Measurements from ENCODE around the gene PODXL2.
"Not testable (repeated sequence)": the region's sequence is repeated elsewhere in the genome, so short reads cannot be mapped to it uniquely, and the experiment has no call there.

PODXL2 gene

GRCh38 chr3:127694467-127695215 lies 65.7 kb downstream of the PODXL2 start:
- H3K4me1 ChIP-seq (ENCODE audit: control insufficient read depth, insufficient read depth, low read length, poor library complexity, severe bottlenecking) = no peaks in the 10 kb centered on the region
- H3K36me3 ChIP-seq (ENCODE audit: control insufficient read depth, insufficient read depth, low read length) = no peaks in the 10 kb centered on the region
- no peaks in the 10 kb centered on the region for H3K27me3 ChIP-seq (replicated peaks; ENCODE audit: control insufficient read depth, insufficient read depth, low read length, poor library complexity, severe bottlenecking)
- no peak overlapping the region for H3K4me3 ChIP-seq (ENCODE audit: insufficient read depth, low read depth, low read length, poor library complexity, severe bottlenecking)
- no peak overlapping the region for H3K27ac ChIP-seq (ENCODE audit: insufficient read depth, low read length, poor library complexity, severe bottlenecking)
- H3K9me3 ChIP-seq (ENCODE audit: control insufficient read depth, low read length) = no peaks in the 10 kb centered on the region
- peak in 1 of 3 donors; percentile 32 for DNase-seq

DNA sequence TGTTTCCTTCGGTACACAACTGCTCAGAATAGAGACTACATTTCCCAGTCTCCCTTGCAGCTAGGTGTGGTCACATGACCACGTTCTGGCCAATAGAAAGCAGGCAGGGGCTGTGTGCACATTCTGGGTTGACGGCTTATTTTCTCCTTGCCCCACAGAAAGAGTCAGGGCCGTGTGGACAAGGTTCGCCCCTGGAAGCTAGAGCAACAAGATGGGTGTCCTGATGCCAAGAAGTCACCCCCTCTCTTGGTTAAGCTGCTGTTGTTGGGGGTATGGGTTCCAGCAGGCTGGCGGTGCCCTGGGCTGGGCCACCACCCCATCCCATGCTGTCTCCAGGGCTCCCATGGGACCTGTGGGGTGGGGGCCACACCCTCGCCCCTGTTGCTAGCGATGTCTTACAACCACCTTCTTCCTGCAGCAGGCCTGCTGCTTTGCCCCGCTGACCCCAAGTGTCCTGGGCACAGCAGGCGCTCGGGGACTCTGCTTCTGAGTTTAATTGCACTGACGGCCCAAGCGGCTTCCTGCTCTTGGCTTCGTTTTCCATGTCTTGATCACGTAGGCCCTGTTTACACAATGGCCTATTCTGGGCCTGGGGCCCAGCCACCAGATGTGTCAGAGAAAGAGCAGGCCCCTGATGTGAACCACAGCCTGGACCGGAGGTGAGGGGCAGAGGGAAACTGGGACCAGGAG lies 68.7 kb downstream of the PODXL2 start:
- DNase-seq = peak in 2 of 3 donors; percentile 24 to 27
- no peak overlapping the region for H3K4me3 ChIP-seq (ENCODE audit: insufficient read depth, low read depth, low read length, poor library complexity, severe bottlenecking)
- H3K27me3 ChIP-seq (replicated peaks; ENCODE audit: control insufficient read depth, insufficient read depth, low read length, poor library complexity, severe bottlenecking) = no peaks in the 10 kb centered on the region
- no peaks in the 10 kb centered on the region for H3K36me3 ChIP-seq (ENCODE audit: control insufficient read depth, insufficient read depth, low read length)
- H3K9me3 ChIP-seq (ENCODE audit: control insufficient read depth, low read length) = no peaks in the 10 kb centered on the region
- no peaks in the 10 kb centered on the region for H3K4me1 ChIP-seq (ENCODE audit: control insufficient read depth, insufficient read depth, low read length, poor library complexity, severe bottlenecking)
- H3K27ac ChIP-seq (ENCODE audit: insufficient read depth, low read length, poor library complexity, severe bottlenecking) = no peak overlapping the region

DNA sequence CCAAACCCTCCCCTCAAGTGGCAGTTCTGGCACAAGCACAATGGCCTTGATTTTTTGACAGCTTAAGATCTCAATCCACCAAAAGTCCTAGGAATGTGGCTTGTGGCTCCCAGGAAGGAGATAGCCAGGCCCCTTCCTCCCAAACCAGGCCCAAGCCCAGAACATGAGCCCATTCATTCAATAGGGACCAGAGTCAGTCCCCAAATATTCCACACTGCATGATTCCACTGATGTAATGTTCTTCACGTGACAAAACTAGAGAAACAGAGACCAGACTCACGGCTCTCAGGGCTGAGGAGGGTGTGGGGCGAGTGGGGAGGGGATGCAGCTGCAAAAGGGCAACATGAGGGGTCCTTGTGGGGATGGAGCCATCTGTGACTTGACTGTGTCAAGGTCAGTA lies 69.3 kb downstream of the PODXL2 start:
- H3K27ac ChIP-seq (ENCODE audit: insufficient read depth, low read length, poor library complexity, severe bottlenecking) = no peak overlapping the region
- no peaks in the 10 kb centered on the region for H3K36me3 ChIP-seq (ENCODE audit: control insufficient read depth, insufficient read depth, low read length)
- DNase-seq = no peak
- no peaks in the 10 kb centered on the region for H3K4me1 ChIP-seq (ENCODE audit: control insufficient read depth, insufficient read depth, low read length, poor library complexity, severe bottlenecking)
- no peak overlapping the region for H3K4me3 ChIP-seq (ENCODE audit: insufficient read depth, low read depth, low read length, poor library complexity, severe bottlenecking)
- no peaks in the 10 kb centered on the region for H3K27me3 ChIP-seq (replicated peaks; ENCODE audit: control insufficient read depth, insufficient read depth, low read length, poor library complexity, severe bottlenecking)
- no peaks in the 10 kb centered on the region for H3K9me3 ChIP-seq (ENCODE audit: control insufficient read depth, low read length)

DNA sequence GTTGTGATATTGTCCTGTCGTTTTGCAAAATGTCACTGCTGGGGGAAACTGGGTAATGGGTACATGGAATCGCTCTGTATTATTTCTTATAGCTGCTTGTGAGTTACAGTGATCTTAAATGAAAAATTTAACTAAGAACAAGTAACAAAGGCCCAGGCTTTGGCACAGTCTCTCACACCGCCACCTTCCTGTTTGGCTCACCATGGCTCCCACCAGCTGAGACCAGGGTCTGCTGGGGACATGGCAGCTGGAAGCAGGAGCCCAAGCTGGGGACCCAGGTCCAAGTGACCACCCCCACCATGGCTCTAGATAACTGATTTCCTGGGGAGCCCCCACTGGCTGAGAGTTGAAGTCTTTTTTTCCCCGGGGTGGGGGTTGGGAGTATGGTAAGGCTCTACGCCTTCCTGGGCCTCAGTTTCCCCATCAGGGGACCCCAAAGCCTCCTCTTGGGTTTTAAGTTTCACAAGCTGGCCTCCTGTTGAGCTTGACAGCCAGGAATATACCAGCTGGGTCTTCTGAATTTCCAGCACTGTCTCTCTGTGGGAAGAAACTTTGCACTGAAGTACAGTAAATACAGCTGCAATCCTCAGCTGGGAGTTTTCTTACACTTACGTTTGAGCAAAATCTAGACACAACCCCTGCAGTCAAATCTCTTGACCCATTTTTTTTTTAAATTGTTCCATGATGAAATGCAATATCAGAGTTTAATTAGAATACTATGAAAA lies 69.9 kb downstream of the PODXL2 start:
- Histone ChIP-seq H3K9me3 (ENCODE audit: control insufficient read depth, low read length) (no peaks in the 10 kb centered on the region), H3K36me3 (ENCODE audit: control insufficient read depth, insufficient read depth, low read length) (no peaks in the 10 kb centered on the region), H3K27me3 (replicated peaks; ENCODE audit: control insufficient read depth, insufficient read depth, low read length, poor library complexity, severe bottlenecking) (no peaks in the 10 kb centered on the region), H3K27ac (ENCODE audit: insufficient read depth, low read length, poor library complexity, severe bottlenecking) (no peak overlapping the region), H3K4me1 (ENCODE audit: control insufficient read depth, insufficient read depth, low read length, poor library complexity, severe bottlenecking) (no peaks in the 10 kb centered on the region), H3K4me3 (ENCODE audit: insufficient read depth, low read depth, low read length, poor library complexity, severe bottlenecking) (no peak overlapping the region)
- DNase-seq = no peak

GRCh38 chr3:127699416-127700300 lies 70.7 kb downstream of the PODXL2 start:
- no peak overlapping the region for H3K4me3 ChIP-seq (ENCODE audit: insufficient read depth, low read depth, low read length, poor library complexity, severe bottlenecking)
- no peaks in the 10 kb centered on the region for H3K4me1 ChIP-seq (ENCODE audit: control insufficient read depth, insufficient read depth, low read length, poor library complexity, severe bottlenecking)
- DNase-seq = no peak
- no peak overlapping the region for H3K27ac ChIP-seq (ENCODE audit: insufficient read depth, low read length, poor library complexity, severe bottlenecking)
- no peaks in the 10 kb centered on the region for H3K27me3 ChIP-seq (replicated peaks; ENCODE audit: control insufficient read depth, insufficient read depth, low read length, poor library complexity, severe bottlenecking)
- no peaks in the 10 kb centered on the region for H3K36me3 ChIP-seq (ENCODE audit: control insufficient read depth, insufficient read depth, low read length)
- H3K9me3 ChIP-seq (ENCODE audit: control insufficient read depth, low read length) = no peaks in the 10 kb centered on the region

GRCh38 chr3:127700406-127700805 lies 71.4 kb downstream of the PODXL2 start:
- Histone ChIP-seq H3K4me3 (ENCODE audit: insufficient read depth, low read depth, low read length, poor library complexity, severe bottlenecking) (no peak overlapping the region), H3K36me3 (ENCODE audit: control insufficient read depth, insufficient read depth, low read length) (no peaks in the 10 kb centered on the region), H3K4me1 (ENCODE audit: control insufficient read depth, insufficient read depth, low read length, poor library complexity, severe bottlenecking) (no peaks in the 10 kb centered on the region), H3K27me3 (replicated peaks; ENCODE audit: control insufficient read depth, insufficient read depth, low read length, poor library complexity, severe bottlenecking) (no peaks in the 10 kb centered on the region), H3K9me3 (ENCODE audit: control insufficient read depth, low read length) (no peaks in the 10 kb centered on the region), H3K27ac (ENCODE audit: insufficient read depth, low read length, poor library complexity, severe bottlenecking) (no peak overlapping the region)
- DNase-seq = no peak

DNA sequence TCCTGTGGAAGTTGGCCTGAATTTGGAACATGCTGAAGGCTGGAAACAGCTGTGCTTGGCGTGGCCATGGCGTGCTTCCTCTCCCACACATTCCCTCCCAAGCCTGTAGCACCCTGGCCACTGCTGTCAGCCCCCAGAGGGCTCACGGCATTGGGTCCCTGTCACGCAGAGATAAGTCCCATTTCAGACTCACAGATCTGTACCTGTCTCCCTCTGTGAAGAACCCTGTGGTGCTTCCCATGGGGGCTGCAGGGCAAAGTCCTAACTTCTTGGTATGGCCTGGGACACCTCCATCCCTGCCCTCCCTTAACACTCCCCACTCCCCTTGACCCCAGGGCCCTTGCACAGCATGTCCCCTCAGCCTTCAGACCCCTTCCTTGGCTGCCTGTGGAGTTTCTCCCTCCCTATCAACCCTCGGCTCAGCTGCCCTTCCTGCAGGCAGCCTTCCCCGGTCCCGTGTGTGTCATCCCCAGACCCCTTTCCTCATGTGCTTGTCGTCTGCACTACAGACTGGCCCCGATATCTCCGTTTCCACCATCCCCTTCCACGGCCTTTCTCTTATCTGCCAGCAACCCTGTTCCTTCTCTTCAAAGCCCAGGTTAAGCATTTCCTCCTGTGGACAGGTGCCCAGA lies 72.4 kb downstream of the PODXL2 start:
- Histone ChIP-seq H3K4me3 (ENCODE audit: insufficient read depth, low read depth, low read length, poor library complexity, severe bottlenecking) (no peak overlapping the region), H3K36me3 (ENCODE audit: control insufficient read depth, insufficient read depth, low read length) (no peaks in the 10 kb centered on the region), H3K4me1 (ENCODE audit: control insufficient read depth, insufficient read depth, low read length, poor library complexity, severe bottlenecking) (no peaks in the 10 kb centered on the region), H3K27me3 (replicated peaks; ENCODE audit: control insufficient read depth, insufficient read depth, low read length, poor library complexity, severe bottlenecking) (no peaks in the 10 kb centered on the region), H3K9me3 (ENCODE audit: control insufficient read depth, low read length) (no peaks in the 10 kb centered on the region), H3K27ac (ENCODE audit: insufficient read depth, low read length, poor library complexity, severe bottlenecking) (no peak overlapping the region)
- DNase-seq = no peak

DNA sequence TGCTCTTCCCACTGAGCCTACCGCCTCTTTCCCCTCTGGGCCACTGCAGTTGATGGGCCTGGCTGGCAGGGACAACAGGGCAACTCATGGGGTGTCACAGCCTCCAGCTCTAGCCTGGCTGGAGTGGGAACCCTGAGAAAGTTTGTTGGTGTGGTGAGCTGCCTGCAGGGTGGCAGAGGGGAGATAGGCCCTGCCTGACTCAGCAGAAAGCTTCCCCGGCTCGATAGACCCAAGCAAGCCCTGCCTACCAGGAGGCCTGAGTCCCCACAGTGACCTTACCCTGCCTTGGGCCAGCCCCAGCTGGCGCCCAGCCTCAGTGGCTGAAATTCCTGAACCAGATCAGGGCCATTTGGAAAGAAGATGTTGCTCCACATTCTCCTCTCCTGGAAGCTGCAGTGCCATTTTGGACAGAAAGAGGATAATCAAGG lies 73.2 kb downstream of the PODXL2 start:
- H3K4me1 ChIP-seq (ENCODE audit: control insufficient read depth, insufficient read depth, low read length, poor library complexity, severe bottlenecking) = no peaks in the 10 kb centered on the region
- no peak for DNase-seq
- no peak overlapping the region for H3K27ac ChIP-seq (ENCODE audit: insufficient read depth, low read length, poor library complexity, severe bottlenecking)
- H3K27me3 ChIP-seq (replicated peaks; ENCODE audit: control insufficient read depth, insufficient read depth, low read length, poor library complexity, severe bottlenecking) = no peaks in the 10 kb centered on the region
- H3K36me3 ChIP-seq (ENCODE audit: control insufficient read depth, insufficient read depth, low read length) = no peaks in the 10 kb centered on the region
- no peak overlapping the region for H3K4me3 ChIP-seq (ENCODE audit: insufficient read depth, low read depth, low read length, poor library complexity, severe bottlenecking)
- H3K9me3 ChIP-seq (ENCODE audit: control insufficient read depth, low read length) = no peaks in the 10 kb centered on the region

- H3K4me1 ChIP-seq (ENCODE audit: control insufficient read depth, insufficient read depth, low read length, poor library complexity, severe bottlenecking); H3K9me3 ChIP-seq (ENCODE audit: control insufficient read depth, low read length); H3K27ac ChIP-seq (ENCODE audit: insufficient read depth, low read length, poor library complexity, severe bottlenecking); H3K36me3 ChIP-seq (ENCODE audit: control insufficient read depth, insufficient read depth, low read length); H3K4me3 ChIP-seq (ENCODE audit: insufficient read depth, low read depth, low read length, poor library complexity, severe bottlenecking); DNase-seq; H3K27me3 ChIP-seq (replicated peaks; ENCODE audit: control insufficient read depth, insufficient read depth, low read length, poor library complexity, severe bottlenecking): not testable (repeated sequence)
These were observed 75.9 kb downstream of the PODXL2 start for GRCh38 chr3:127704840-127705239.

Measured in effector memory CD4-positive, alpha-beta T cell (primary cell).